ENCODE results near the gene GARNL3.
A peak's percentile ranks its signal among the peaks of the same experiment; 100 is the strongest.

Gene GARNL3

DNA sequence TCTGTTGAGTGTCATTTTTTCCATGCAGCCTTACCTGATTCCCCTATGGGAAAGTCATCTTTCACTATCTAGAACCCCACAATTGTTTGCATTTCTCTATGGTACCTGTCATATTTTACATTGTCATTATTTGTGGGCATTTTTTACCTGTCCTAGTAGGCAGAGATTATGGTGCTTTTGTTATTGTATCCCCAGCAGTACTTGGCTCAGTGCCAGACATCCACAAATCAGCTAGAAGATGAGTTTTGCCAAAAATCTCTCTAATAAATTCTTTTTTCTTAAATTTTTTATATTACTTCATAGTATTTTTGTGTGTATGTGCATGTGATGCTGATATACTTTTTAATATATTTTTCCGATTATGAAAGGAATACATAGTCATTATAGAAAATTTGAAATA lies 13.2 kb downstream of the GARNL3 start:
- DNase-seq (ENCODE audit: low spot score): no peak

DNA sequence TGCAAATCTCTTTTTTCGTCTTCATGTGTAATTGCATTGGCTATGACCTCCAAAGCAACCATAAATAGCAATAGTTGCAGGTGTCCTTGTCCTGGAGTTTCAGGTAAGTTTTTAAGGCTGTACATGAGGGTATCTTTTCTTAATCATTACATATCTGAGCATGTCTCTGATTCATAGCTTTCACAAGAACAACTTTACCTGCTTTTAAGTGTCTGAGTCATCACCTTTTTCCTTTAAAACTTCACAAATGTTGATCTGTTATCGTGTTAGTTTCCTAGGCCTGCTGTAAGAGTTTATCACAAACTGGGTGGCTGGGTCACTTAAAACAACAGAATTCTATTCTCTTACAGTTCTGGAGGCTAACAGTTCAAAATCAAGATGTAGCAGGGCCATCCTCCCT lies 13.8 kb downstream of the GARNL3 start:
- no peak for DNase-seq (ENCODE audit: low spot score)

DNA sequence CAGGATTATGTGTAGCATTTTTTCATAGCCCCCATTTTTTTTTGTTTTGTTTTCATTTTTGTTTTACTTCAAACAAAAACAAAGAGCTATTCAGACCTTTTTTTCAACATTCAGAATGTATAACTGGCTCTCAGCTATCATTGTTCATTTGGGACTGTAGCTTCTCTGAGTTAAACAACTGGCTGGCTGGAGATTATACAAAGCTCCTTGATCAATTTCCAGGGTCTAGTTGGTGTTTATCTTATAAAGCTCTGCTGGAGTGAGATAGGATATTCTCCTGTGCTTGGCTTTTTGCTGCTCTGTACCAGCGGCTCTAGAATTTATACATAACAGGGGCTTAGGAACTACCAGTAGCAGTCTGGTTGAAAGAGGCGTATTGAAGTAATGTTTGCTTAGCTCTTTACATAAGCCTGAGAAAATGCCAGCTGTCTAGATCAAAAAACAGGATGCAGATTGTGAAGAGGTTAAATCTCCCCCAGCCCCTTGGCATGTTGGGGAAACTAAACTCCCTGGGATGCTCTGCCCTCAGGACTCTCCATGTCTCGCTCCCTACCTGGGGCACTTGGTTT lies 15.2 kb downstream of the GARNL3 start:
- DNase-seq (ENCODE audit: low spot score): no peak

DNA sequence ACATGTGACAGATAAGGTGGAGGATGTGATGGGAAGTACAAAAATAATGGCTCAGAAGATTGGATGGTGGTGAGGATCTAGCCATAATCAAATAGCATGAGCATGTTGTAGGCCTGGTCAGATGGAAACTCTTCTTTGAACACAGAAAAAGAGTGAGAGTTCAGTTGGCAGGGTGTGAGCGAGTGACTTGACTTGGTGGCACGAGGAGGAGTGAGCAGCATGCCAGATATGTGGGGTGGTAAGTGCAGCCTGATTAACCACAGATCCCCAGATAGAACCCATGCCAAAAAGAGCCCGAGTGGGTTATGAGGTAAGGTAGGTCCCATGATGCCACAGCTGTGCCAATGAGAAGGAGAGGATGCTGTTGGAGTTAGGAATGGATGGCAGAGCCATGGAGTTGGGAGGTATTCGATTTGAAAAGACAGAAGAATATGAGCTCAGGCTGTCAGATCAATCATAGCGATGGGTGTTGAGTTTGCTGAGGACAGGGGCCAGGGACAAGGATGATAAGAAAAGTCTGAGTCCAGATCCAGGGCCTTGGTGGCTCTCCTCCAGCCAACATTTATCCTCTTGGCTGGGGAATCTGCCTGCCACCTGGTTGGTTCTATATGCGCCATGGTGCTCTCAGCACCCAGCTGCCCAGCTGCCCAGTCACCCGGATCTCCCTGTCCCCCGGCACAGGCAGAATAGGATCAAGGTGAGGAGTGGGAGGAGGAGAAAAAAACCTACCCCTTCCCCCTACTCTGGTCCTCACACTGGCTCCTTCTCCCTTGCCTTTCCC lies 16.5 kb downstream of the GARNL3 start:
- no peak for DNase-seq (ENCODE audit: low spot score)

DNA sequence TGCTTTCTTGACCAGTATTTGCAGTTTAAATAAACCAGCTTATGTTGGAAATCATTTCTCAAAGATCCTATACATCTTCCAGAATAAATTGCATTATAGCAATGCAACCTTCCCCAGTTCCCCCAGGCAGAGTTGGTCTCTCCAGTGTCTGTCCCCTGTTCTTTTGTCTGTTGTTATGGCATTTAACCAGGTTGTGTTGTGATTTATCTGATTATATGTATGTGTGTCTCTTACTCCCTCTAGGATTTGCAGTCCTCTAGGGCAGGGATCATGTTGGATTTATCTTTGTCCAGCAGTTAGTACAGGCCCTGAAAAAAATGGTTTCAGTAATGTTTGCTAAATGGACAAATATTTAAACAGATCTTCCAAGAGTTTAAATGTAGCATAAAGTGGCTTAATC lies 17.3 kb downstream of the GARNL3 start:
- no peak for DNase-seq (ENCODE audit: low spot score)

DNA sequence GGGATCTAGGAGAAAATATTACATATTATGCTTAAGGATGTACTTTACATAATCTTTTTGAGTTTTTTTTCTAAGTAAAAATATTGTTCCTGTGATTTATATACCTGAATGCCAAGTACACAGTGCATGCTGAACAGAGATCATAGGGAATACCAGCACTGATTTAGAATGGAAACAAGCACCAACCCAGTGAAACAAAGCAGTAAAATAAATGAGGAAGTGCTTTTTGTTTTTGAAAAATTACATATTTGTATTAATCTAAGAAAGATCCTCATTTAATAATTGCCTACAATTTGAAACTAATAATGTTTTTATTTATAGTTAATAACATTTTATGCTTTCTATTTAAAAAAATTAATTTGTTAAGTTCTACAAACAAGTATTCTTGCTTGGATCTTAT lies 18.0 kb downstream of the GARNL3 start:
- no peak for DNase-seq (ENCODE audit: low spot score)

DNA sequence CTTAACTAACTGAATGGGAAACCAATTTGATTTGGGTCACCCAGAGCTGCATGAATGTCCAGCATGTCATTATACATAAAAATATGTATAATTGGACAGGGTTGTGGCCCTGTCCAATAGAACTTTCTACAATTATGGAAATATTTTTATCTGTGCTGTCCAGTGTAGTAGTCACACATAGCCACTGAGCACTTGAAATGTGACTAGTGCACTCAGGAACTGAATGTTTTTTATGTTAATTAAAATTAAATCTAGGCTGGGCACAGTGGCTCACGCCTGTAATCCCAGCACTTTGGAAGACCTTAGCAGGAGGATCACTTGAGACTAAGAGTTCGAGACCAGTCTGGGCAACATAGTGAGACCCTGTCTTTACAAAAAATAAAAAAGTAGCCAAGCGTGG lies 18.6 kb downstream of the GARNL3 start:
- DNase-seq (ENCODE audit: low spot score): no peak

DNA sequence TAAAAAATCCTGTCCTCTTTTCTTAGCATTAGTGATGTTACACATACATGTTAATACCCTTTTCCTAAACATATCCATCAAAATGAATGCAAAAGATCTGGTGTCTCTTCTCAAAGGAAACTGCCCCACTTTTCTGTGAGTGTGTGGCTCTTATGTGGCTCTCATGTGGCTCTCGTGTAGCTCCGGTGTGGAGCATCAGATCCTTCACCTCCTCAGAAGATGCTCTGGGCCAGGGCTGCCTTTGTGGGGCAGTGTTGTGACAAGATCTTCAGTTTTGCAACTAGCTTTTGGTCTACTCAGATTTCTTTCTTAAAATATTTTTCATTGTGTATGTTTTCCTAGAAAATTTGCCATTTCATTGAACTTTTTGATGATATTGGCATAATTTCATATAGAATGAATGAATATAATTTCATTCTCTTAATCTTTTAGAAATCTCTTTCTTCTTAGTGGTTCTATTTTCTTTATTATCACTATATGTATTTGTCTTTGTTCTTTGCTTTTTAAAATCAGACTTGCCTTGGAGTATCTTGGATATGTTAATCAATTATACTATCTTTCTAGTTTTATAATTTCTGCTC lies 19.4 kb downstream of the GARNL3 start:
- peak; percentile 6 for DNase-seq (ENCODE audit: low spot score)

DNA sequence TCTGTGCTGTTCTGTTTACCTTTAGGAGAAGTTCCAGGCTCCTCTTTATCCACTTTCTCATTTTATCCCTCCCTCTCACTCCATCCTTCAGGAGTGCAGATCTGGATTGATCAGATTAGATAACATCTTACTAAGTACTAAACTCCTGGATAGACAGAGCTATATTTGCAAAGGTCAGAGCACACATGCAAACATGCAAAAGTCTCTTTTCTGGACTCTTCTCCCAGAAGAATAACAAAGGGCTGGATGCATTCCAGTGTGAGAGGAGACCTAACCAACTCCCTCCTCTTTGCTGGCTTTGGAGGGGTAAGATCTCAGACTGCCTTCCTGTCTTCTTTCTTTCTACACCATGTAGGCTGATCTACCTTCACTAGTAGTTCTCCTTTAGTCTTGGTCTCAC lies 21.4 kb downstream of the GARNL3 start:
- DNase-seq (ENCODE audit: low spot score): no peak

DNA sequence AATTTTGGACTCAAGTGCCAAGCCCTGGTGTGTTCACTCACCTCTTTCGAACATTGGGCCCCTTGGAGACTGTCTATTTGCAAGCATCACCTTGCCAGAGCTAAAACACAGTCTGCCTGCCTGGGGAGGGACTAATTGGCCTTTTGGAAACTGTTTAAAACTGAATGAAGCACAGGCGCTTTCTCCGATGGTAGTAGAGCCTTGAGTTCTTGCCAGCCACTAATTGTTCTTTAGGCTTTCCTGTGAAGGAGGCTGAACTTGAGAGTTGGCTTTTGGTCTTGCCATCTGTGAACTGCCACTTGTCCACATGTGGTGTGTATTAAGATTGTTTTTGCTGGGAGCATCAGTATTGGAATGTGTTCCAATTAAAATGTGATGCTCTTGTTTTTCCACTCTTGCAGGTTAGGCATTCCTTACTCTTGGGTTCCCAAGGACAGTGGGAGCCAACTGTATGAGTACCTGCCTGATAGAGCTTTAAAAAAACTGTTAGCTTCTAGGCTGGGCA lies 26.0 kb downstream of the GARNL3 start:
- DNase-seq (ENCODE audit: low spot score): no peak

DNA sequence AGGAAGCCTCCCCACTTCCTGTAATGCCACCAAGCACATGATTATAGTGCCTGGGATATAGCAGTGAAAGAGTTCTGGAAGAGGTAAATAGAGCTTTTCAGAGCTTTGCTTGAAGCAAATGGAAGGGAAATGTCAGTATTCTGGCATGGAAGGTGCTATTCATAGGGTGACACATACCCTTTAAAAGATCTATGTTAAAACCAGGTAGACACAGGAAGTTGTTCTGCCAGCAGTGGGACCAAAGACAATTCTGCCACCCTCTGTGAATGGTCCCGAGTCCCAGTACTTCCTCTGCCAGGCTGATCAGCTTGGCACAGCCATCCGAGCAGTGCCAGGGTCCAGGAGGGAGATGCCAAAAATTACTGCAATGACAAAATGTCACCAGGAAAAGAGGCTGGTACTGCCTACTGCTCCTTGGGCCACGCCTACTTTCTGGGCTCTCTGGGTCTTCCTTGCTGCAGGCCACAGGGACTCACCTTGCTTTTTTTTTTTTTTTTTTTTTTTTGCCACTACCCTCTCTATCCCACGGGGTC lies 26.7 kb downstream of the GARNL3 start:
- no peak for DNase-seq (ENCODE audit: low spot score)

DNA sequence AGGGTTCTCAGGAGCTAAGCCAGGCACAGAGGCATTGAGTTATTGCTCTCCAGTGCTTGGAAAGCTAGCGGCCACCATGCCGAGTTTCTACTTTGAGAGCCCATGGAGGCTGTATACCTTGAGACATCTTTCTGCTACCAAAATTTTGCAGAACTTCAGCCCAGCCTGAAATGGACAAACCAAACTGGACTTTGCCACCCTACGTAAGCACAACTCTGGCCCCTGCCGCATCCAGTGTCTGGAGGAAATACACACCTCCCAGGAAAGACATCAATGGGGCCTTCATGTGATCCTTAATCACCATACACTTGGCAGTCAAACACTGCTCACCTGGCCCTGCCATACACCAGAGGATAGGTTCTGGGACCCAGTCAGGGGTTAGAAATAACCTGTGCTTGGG lies 27.8 kb downstream of the GARNL3 start:
- DNase-seq (ENCODE audit: low spot score): no peak

DNA sequence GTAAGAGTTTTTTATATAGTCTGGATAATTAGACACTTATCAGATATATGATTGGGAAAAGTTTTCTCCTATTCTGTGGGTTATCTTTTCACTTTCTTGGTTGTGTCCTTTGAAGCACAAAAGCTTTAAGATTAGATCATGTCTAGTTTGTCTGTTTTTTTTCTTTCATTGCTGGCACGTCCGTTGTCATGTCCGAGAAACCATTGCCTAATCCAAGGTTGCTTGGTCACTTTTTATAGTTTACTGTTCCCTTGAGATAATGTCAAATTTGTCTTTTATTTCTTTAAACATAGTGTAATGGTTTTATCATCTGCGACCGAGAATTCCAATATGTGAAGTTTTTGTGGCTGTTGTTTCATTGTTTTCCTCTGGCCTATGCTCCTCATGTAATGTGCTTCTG lies 28.8 kb downstream of the GARNL3 start:
- no peak for DNase-seq (ENCODE audit: low spot score)

DNA sequence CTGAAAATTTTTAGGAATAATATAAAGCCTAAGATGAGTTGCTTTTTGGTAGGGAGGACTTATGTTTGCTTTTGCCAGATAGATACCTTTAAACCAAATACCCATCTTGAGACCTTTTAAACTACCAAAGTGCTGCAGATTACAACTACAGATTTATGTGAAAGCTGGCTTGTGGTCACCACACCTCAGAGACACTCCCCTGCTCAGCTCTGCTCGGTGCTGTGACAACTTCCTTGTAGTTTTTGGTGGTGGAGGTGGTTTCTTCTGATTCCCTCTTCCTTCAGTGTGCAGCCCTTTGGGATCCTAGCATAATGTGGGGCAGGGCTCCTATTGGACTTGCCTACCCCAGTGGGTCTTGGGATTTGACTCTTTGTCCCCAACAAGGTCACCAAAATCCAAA lies 29.2 kb downstream of the GARNL3 start:
- no peak for DNase-seq (ENCODE audit: low spot score)

DNA sequence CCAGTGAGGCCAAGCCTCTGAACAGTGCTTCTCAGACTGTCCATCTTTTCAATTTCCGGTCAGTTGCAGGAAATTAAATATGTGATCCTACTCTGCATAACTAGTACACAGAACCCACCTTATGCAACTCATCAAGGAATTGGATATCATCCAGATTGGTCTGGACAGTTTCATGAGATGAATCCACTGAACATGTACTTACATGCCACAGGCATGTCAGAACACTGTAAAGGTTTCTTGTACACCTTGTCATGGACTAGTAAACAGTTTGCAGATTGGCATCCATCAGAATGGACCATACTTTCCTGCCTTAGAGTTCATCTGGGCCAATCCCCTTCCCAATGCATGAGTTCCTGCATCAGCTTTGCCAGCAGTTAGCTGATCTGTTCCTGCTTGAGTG lies 30.4 kb downstream of the GARNL3 start:
- no peak for DNase-seq (ENCODE audit: low spot score)

DNA sequence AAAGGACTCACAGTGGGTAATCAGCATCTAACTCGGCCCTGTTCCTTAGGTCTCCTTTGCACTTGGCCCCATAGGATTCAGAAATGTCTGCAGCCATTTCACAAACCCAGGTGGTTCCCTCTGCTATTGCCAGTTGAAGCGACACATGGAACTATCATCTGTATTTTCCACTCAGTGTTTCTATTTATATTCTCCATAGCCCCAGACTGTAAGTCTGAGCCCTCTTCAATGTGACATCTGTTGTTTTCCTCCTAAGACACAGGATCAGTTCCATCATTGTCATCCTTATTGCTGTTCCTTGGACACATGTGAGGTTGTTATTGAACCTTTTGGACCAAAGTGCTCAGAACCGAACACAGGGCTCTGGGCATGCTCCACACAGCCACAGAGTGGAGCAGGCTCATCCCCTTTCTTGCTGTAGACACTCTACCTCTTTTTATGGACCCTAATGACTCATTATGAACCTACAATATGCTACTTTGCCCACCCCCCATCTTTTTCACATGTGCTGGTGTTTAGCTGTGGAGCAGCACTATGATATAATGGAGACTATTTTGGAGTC lies 36.4 kb downstream of the GARNL3 start:
- no peak for DNase-seq (ENCODE audit: low spot score)

DNA sequence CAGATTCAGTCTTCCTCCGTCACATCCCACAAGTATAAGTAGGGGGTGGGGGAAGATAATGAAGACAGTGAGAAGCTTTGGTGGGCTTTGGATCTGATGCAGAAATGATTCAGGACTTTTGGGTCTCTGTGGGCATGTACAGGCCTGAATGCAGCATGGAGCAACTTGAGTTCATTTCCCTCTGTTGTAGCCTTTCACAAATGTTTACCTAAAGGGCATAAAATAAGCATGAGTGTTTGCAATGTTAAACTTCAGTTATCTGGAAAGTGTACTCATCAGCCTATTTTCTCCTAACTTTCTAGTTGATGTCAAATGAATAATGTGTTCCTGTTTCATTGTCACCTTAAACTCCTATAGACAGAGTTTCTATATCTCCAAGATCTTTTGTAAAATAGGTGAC lies 39.3 kb downstream of the GARNL3 start:
- DNase-seq (ENCODE audit: low spot score): no peak

DNA sequence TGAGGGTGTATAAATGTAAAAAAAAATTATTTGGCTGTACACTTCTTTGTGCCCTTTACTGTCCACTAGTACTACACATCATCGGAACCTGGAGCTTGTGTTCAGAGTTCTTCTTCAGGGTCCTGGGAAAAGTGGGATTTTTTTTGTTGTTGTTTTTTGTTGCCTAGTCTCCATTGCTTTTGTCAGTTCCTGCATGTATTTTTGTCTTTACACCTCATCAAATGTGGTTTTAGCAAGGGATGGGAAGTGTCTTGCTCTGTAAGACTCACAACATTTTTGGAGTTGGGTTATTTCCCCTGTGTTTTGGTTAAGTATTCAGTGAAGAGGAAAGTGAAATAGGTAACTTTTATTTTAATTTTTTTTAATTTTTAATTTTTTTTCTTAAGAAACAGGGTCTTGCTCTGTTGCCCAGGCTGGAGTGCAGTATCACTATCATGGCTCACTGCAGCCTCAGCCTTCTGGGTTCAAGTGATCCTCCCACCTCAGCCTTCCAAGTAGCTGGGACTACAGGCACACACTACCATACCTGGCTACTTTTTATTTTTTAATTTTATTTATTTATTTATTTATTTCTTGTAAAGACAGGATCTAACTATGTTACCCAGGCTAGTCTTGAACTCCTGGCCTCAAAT lies 40.7 kb downstream of the GARNL3 start:
- no peak for DNase-seq (ENCODE audit: low spot score)

DNA sequence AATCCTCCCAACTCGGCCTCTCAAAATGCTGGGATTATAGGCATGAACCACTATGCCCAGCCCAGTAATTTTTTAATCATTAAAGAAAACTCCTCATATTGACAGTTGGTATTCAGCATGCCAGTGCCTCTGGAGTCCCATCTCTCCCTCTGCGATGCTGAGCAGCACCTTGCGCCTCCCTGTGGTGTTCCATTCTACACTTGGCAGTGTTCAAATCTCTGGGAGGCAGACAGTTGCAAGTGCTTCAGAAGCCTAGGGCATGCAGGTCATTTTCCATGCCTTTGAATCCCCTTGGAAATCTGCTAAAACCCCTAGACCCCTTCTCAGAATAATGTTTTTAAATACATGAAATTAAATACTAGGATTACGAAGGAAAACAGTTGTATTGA lies 41.3 kb downstream of the GARNL3 start:
- no peak for DNase-seq (ENCODE audit: low spot score)

DNA sequence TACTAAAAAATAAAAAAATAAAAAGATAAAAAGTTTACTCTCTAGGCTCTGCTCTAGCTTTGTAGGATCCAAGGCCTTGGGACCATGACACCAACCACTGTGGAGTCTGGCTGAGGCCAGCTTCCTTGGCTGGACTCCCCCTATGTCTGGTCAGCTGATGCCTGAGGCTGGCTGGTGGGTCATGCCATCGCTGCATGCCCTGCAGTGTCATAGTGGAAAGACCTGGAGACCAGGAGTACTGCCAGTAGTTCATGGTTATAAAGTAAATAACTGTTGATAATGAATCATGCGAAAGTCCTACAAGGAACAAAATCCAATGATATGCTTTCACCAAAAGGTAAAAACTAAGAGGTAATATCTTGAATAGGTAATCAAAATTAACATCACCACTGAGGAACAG lies 43.2 kb downstream of the GARNL3 start:
- DNase-seq (ENCODE audit: low spot score): no peak

DNA sequence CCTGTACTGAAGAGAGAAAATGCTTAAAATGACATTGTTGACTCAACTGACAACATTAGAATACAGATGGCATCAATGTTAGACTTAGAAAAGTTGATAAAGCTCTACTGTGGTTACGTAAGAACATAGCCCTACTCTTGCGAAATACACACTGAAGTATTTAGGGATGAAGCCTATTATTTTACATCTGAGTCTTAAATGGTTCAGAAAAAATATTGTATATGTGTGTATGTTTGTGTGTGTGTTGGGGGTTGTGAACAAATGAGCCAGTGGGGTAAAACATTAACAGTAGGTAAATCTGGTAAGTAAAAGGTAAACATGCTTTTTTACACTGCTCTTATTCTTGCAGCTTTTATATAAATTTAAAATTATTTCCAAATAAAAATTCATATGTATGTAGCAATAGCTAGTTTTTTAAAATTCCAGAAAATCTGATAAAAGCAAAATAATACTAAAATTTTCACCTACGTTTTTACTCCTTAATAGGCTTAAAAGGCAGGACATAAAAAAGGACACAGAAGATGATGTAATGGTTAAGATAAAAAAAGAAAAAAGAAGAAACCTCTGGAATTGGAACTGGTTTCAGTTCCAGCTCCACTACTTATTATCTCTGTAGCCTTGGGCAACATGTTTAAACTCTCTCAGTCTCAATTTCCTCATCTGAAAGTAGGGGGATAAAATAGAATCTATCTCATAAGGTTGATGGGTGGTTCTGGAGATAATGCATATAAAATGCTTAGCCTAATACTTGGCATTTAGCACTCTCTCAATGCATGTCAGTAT lies 44.3 kb downstream of the GARNL3 start:
- DNase-seq (ENCODE audit: low spot score): no peak

DNA sequence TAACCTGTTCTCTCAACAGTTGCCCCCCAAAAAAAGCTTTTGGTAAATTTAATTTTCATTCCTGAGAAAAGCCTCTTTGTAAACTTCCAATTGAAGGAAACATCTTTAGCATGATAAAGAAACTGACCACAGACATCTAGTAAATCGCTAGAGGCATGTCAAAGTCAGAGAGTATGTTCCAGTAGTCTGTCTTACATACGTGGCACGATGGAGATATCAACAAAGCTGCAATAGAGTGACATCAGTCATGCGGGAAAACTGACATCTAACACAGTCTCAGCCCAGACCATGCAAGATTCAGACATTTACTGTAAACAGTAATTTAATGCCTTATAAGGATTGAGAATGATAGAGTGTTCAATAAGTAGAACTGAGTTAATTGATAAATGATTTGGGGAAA lies 45.1 kb downstream of the GARNL3 start:
- no peak for DNase-seq (ENCODE audit: low spot score)
